Mammary epithelial cell (primary cell): ENCODE measurements around the gene TNNI3K.

ENCODE experiments used
- CTCF ChIP-seq, 2 donors: IDR thresholded peaks in 1 of 2; conservative IDR thresholded peaks in 1 of 2; 2 replicates each; pipeline ENCODE4 v1.5.1; 2011 to 2012; ENCODE audit warnings: inconsistent platforms in 2 of 2, low read length in 2 of 2, mild to moderate bottlenecking in 2 of 2, control low read depth in 1 of 2, low read depth in 1 of 2; ENCODE audit not compliant: insufficient read depth in 1 of 2; ENCODE audit errors: extremely low read depth in 1 of 2
- EZH2 ChIP-seq: IDR thresholded peaks from 2 replicates; pipeline ENCODE4 v1.6.1; 2012; ENCODE audit warnings: low read length, inconsistent platforms, borderline replicate concordance

GRCh38 chr1:74340656-74341055 is 105.5 kb downstream of the TNNI3K start:
- no peak for TF ChIP-seq CTCF (conservative IDR thresholded peaks at IDR 0.05 in 1 of 2, IDR thresholded peaks at IDR 0.05 in 1 of 2; ENCODE audit: extremely low read depth in 1 of 2, insufficient read depth in 1 of 2, low read depth in 1 of 2, low read length in 2 of 2)
- TF ChIP-seq EZH2: no peak
